HepG2 (cell line): ENCODE results near the gene DDN. TPM values are rescaled to one million over a fixed set of nuclear protein-coding genes. Genes with fewer than 3 reads are reported as not detected.

ENCODE experiments used
- ATAC-seq: fragments of 200-7000 bp; cut with Tn5 transposase; 3 replicates; pipeline ENCODE4 v1.9.1; 2020; ENCODE audit warnings: mild to moderate bottlenecking, moderate library complexity
- BruUV-seq: library from RNA; stranded (reverse); fragments of 400-500 nt; replicated peaks from 2 replicates; lab custom pipeline; 2021; lab: Mats Ljungman, UMichigan
- CTCF ChIA-PET: fragments of 300-600 bp; formaldehyde crosslinking; extraction: SDS; loops from one replicate; lab custom pipeline; 2021; ENCODE audit warnings: low total read pairs, inconsistent platforms, low intra/inter-chr PET ratio; lab: Yijun Ruan, JAX
- POLR2A ChIA-PET: fragments of 350-600 bp; sonication (Branson Sonifier 250); formaldehyde crosslinking; loops from one replicate; lab custom pipeline; 2020; ENCODE audit warnings: antibody characterized with exemption, inconsistent platforms; lab: Yijun Ruan, JAX
- DNase-seq: peaks from one replicate; pipeline ENCODE4 v3.0.0-alpha.2; 2015; ENCODE audit warnings: low spot score
- FAIRE-seq: peaks from 3 replicates; lab custom pipeline; 2011; peaks lifted over from hg19 to GRCh38; lab: Jason Lieb, UNC
- H2AFZ ChIP-seq: one replicate; pipeline ENCODE4 v1.6.1; 2011; ENCODE audit warnings: low read length, inconsistent platforms
- H3K27ac ChIP-seq: fragments of 300-600 bp; 3 replicates; pipeline ENCODE4 v1.8.0; 2011; ENCODE audit warnings: mixed run types, mild to moderate bottlenecking, mixed read lengths, low read length, inconsistent platforms; ENCODE audit not compliant: insufficient read depth; ENCODE audit errors: extremely low read length
- H3K27me3 ChIP-seq, 2 experiments: fragments of 200-600 bp in 1 of 2; 2 replicates in 1 of 2; 3 replicates in 1 of 2; pipeline versions ENCODE4 v1.6.0 to v1.8.0; 2011; ENCODE audit warnings: low read length in 2 of 2, mild to moderate bottlenecking in 2 of 2, moderate library complexity in 2 of 2, inconsistent platforms in 1 of 2; ENCODE audit not compliant: insufficient read depth in 2 of 2, control insufficient read depth in 1 of 2
- H3K36me3 ChIP-seq, 2 experiments: fragments of 200-600 bp in 1 of 2; replicated peaks in 1 of 2; 2 replicates in 1 of 2; 3 replicates in 1 of 2; pipeline versions ENCODE4 v1.5.1 to v1.8.0; 2011; ENCODE audit warnings: low read length in 2 of 2, inconsistent platforms in 1 of 2; ENCODE audit not compliant: insufficient read depth in 2 of 2, control insufficient read depth in 1 of 2
- H3K4me1 ChIP-seq: 2 replicates; pipeline ENCODE4 v1.5.1; 2012; ENCODE audit warnings: low read length, inconsistent platforms; ENCODE audit not compliant: insufficient read depth
- H3K4me2 ChIP-seq: 2 replicates; pipeline ENCODE4 v1.6.0; 2011; ENCODE audit warnings: low read depth, low read length, inconsistent platforms
- H3K4me3 ChIP-seq, 3 experiments: fragments of 200-600 bp in 1 of 3; sonication (generic), shearing (Covaris generic) in 1 of 3; replicated peaks in 1 of 3; 2 replicates each; pipeline ENCODE4 v1.5.1; 2011 to 2016; ENCODE audit warnings: low read length in 3 of 3, inconsistent platforms in 2 of 3, low read depth in 2 of 3, mild to moderate bottlenecking in 2 of 3, control low read depth in 1 of 3, mixed read lengths in 1 of 3; ENCODE audit not compliant: insufficient read depth in 1 of 3
- H3K79me2 ChIP-seq: one replicate; pipeline ENCODE4 v1.6.1; 2011; ENCODE audit warnings: low read length, inconsistent platforms; ENCODE audit not compliant: insufficient read depth
- H3K9ac ChIP-seq: 2 replicates; pipeline ENCODE4 v1.6.0; 2011; ENCODE audit warnings: mild to moderate bottlenecking, low read depth, low read length, inconsistent platforms; ENCODE audit not compliant: insufficient read depth
- H3K9me3 ChIP-seq: 2 replicates; pipeline ENCODE4 v1.5.1; 2012; ENCODE audit warnings: mild to moderate bottlenecking, low read length
- H4K20me1 ChIP-seq: 2 replicates; pipeline ENCODE4 v1.6.0; 2011; ENCODE audit warnings: inconsistent platforms, mild to moderate bottlenecking, low read length, moderate library complexity; ENCODE audit not compliant: insufficient read depth
- ERF ChIP-seq: IDR thresholded peaks from 2 replicates; pipeline ENCODE4 v1.6.1; 2018; ENCODE audit warnings: missing biosample characterization, missing genetic modification reagents
- FIP1L1 ChIP-seq: fragments of 200-400 bp; formaldehyde crosslinking; IDR thresholded peaks from 2 replicates; pipeline ENCODE4 v1.6.1; 2018; ENCODE audit warnings: low read depth, mild to moderate bottlenecking, low read length, moderate library complexity, borderline replicate concordance; ENCODE audit not compliant: insufficient read depth
- KLF11 ChIP-seq: IDR thresholded peaks from 2 replicates; pipeline ENCODE4 v1.6.1; 2016; ENCODE audit warnings: missing compliant biosample characterization
- MTF2 ChIP-seq: sonication (generic); formaldehyde crosslinking; IDR thresholded peaks from 2 replicates; pipeline ENCODE4 v1.5.0; 2020; ENCODE audit warnings: missing genetic modification reagents, borderline replicate concordance
- ZBTB39 ChIP-seq: sonication (generic); formaldehyde crosslinking; IDR thresholded peaks from 2 replicates; pipeline ENCODE4 v1.5.0; 2020; ENCODE audit warnings: missing genetic modification reagents
- ZNF230 ChIP-seq: sonication (generic); formaldehyde crosslinking; IDR thresholded peaks from 2 replicates; pipeline ENCODE4 v1.4.0; 2020; ENCODE audit warnings: mild to moderate bottlenecking, missing genetic modification reagents
- ZNF552 ChIP-seq: sonication (generic); formaldehyde crosslinking; IDR thresholded peaks from 2 replicates; pipeline ENCODE4 v1.9.0; 2022; ENCODE audit warnings: missing genetic modification reagents, mild to moderate bottlenecking, borderline replicate concordance
- ZNF607 ChIP-seq: sonication (generic); formaldehyde crosslinking; IDR thresholded peaks from 2 replicates; pipeline ENCODE4 v1.5.1; 2020; ENCODE audit warnings: missing genetic modification reagents, mild to moderate bottlenecking, borderline replicate concordance
- WGBS: methylation state at CpG from one replicate; pipeline ENCODE4 v1.1.6; 2017; ENCODE audit warnings: low lambda C conversion rate; 5-methylcytosine and 5-hydroxymethylcytosine counted together
- in situ Hi-C: cut with HindIII; loops from 2 replicates; pipeline ENCODE4 v1.10.0; 2017; ENCODE audit warnings: low pct_unique_long_range_greater_than_20kb; ENCODE audit not compliant: extremely low pct_ligation_motif_present
- intact Hi-C: fragments of 100-400 bp; cut with micrococcal nuclease; formaldehyde crosslinking; loops from one replicate; pipeline ENCODE4 v1.10.0; 2022; ENCODE audit not compliant: unreplicated experiment
- polyA plus RNA-seq, 8 experiments: library from polyadenylated mRNA; depleted of rRNA in 3 of 8; stranded (reverse) in 7 of 8; unstranded in 1 of 8; fragments of >200 nt; fragmentation: Illumina TruSeq in 4 of 8; extraction: Trizol in 4 of 8; gene quantifications; 2 replicates each; pipeline versions ENCODE4 v1.2.1 to v1.2.3, GENCODE V29; 2011 to 2016; ENCODE audit warnings: low read depth in 4 of 8, missing spikeins in 1 of 8, mixed read lengths in 1 of 8; ENCODE audit not compliant: insufficient read depth in 1 of 8
- total RNA-seq, 5 experiments: library from RNA; depleted of rRNA; stranded (reverse); fragments of >200 nt; fragmentation: Illumina TruSeq; extraction: Trizol; gene quantifications; 2 replicates each; pipeline ENCODE4 v1.2.3, GENCODE V29; 2016; ENCODE audit warnings: low read depth in 1 of 5

The DDN gene
- total and polyA plus RNA-seq, 2 of the 13 experiments (the other 11 are each of a cell fraction or from before 2014, with no cell fraction given) = 0.24 to 0.53 TPM

- TF ChIP-seq ZBTB39 (CRISPR knock-in tag) (no peak), ZNF230 (CRISPR knock-in tag) (no peak), MTF2 (CRISPR knock-in tag) (no peak)
Measured at GRCh38 chr12:49030714-49031572, 31.8 kb upstream of the DDN start (continued).

DNA sequence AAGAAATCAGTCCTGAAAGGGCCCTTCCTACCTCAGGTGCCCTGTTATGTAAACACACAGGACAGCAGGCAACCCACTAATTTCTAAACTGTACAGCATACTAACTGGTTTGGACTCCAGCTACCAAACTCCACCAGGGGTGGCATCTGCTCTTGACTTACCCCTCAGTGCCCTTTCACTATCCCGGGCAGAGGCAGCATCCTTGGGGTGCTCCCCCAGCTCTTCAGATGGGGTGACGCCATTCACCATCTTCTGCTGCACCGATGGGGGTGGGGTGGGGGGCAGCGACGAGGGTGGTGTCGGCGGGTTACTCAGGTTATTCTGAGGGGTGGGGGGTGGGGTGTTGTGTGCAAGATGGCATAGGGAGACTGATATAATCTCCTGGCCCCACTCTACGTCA is 30.9 kb upstream of the DDN start:
- in situ Hi-C loops (no loop called here), intact Hi-C loops (no loop called here)
- FAIRE-seq = no peak
- Histone ChIP-seq H4K20me1 (no peaks in the 10 kb centered on the region), H3K9ac (no peak overlapping the region), H3K4me2 (no peak overlapping the region), H3K27me3 (no peaks in the 10 kb centered on the region), H3K27ac (no peak overlapping the region), H3K4me1 (no peaks in the 10 kb centered on the region), H2AFZ (no peak overlapping the region), H3K4me3 (no peak overlapping the region), H3K79me2 (no peaks in the 10 kb centered on the region), H3K36me3 (peaks cover 48 to 91% of the 10 kb centered on the region in 2 experiments), H3K9me3 (no peaks in the 10 kb centered on the region)
- CTCF ChIA-PET = no interaction called here
- DNase-seq = no peak
- TF ChIP-seq ERF (no peak), ZNF607 (CRISPR knock-in tag) (no peak), ZNF552 (no peak), FIP1L1 (no peak), KLF11 (no peak)
- POLR2A ChIA-PET = interaction anchor here (1.0 to 1.5 kb wide), 2 partner anchors 9 to 14 kb away, joined by 3 to 4 read pairs; no protein-coding TSS in a partner anchor
- ATAC-seq = no peak
- no TSS peak for BruUV-seq
- 100% methylated on average over 5 of the region's 8 CpGs for WGBS
